Aortic smooth muscle cell (primary cell): ENCODE data around the gene ZDHHC7. TPM values are rescaled to one million over a fixed set of nuclear protein-coding genes. Genes with fewer than 3 reads are reported as not detected.

Experiments
- total RNA-seq: library from RNA; depleted of rRNA; stranded (reverse); fragments of >200 nt; gene quantifications from 2 replicates; pipeline ENCODE4 v1.2.3, GENCODE V29; 2014

ZDHHC7 gene
- total RNA-seq: 47.7 and 48.2 TPM in 2 replicates

GRCh38 chr16:85010931-85011845 lies at the start of gene ZDHHC7:
Gene ZDHHC7 (minus strand): TSS chr16:85011535. CDS start chr16:84990618, 20,917 bp downstream.

GRCh38 chr16:85027349-85027957 lies 16.1 kb upstream of the ZDHHC7 start, which contains the start of gene KIAA0513:
Gene KIAA0513 (plus strand): TSS chr16:85027795. CDS start chr16:85067072, 39,277 bp downstream.

Other genes with a start within 250 kb of the ZDHHC7 start
- gene CRISPLD2, start 191.6 kb downstream of the ZDHHC7 start, total RNA-seq: 1.5 and 4.0 TPM in 2 replicates
- gene KIAA0513, start 16.3 kb upstream of the ZDHHC7 start, total RNA-seq: 18.4 and 19.0 TPM in 2 replicates
- not detected in 2 replicates for gene CIBAR2, start 100.9 kb upstream of the ZDHHC7 start, total RNA-seq